SK-N-MC (cell line): ENCODE data around the gene UNC13B.

ENCODE experiments used
- EZH2 ChIP-seq: fragments of 200-600 bp; sonication (generic); IDR thresholded peaks from one replicate; pipeline ENCODE4 v1.6.1; 2017; ENCODE audit warnings: antibody characterized with exemption
- FOXP2 ChIP-seq: optimal IDR thresholded peaks from 2 replicates; pipeline ENCODE3; 2011; ENCODE audit warnings: mild to moderate bottlenecking, moderate library complexity; ENCODE audit not compliant: insufficient read depth; ENCODE audit errors: extremely low read length, control extremely low read depth
- POLR2AphosphoS5 ChIP-seq: IDR thresholded peaks from 2 replicates; pipeline ENCODE4 v1.6.1; 2012; ENCODE audit warnings: mild to moderate bottlenecking, low read depth, low read length, borderline replicate concordance

DNA sequence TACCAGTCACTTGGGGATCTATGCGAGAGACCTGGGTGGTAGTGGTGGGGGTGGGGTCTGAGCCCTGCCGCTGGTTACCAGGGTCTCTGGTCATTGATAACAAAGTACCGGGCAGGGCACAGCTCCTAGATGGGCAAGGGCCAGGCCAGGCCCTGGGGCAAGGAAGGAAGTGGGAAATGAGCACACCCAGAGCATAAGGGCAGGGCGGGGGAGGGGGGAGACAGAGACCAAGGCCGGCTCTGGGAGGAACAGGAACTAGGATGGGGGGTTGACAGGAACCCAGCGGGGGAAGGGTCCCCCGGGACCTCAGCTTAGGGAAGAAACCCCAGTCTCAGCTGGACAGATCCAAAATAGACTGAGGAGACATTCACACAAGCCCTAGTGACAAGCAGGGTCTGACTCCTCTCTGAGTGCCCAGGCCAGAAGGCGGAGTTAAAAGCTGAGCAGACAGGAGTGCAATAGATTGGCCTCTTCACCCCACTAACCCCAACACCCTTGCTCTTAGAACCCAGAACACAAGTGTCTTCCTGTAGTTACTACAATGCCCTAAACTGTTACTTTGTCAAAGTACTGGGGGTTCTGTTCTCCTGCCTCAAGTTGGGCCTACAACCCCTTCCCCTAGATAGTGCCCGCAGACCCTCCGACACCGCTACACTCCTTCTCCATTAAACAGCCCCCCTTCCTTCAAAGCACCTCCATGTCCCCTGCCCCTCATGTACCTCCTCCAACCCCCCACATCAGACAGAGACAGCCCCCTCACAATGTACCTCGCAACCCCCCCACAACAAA lies 46.8 kb upstream of the UNC13B start:
- TF ChIP-seq EZH2 (no peak), POLR2AphosphoS5 (no peak), FOXP2 (no peak)
